HepG2 (cell line): ENCODE results near the gene TNFSF18. TPM values are rescaled to one million over a fixed set of nuclear protein-coding genes. Genes with fewer than 3 reads are reported as not detected.

ENCODE experiments used
- ATAC-seq: fragments of 200-7000 bp; cut with Tn5 transposase; 3 replicates; pipeline ENCODE4 v1.9.1; 2020; ENCODE audit warnings: mild to moderate bottlenecking, moderate library complexity
- BruUV-seq: library from RNA; stranded (reverse); fragments of 400-500 nt; replicated peaks from 2 replicates; lab custom pipeline; 2021; lab: Mats Ljungman, UMichigan
- CTCF ChIA-PET: fragments of 300-600 bp; formaldehyde crosslinking; extraction: SDS; loops from one replicate; lab custom pipeline; 2021; ENCODE audit warnings: low total read pairs, inconsistent platforms, low intra/inter-chr PET ratio; lab: Yijun Ruan, JAX
- POLR2A ChIA-PET: fragments of 350-600 bp; sonication (Branson Sonifier 250); formaldehyde crosslinking; loops from one replicate; lab custom pipeline; 2020; ENCODE audit warnings: antibody characterized with exemption, inconsistent platforms; lab: Yijun Ruan, JAX
- DNase-seq: peaks from one replicate; pipeline ENCODE4 v3.0.0-alpha.2; 2015; ENCODE audit warnings: low spot score
- FAIRE-seq: peaks from 3 replicates; lab custom pipeline; 2011; peaks lifted over from hg19 to GRCh38; lab: Jason Lieb, UNC
- H2AFZ ChIP-seq: one replicate; pipeline ENCODE4 v1.6.1; 2011; ENCODE audit warnings: low read length, inconsistent platforms
- H3K27ac ChIP-seq: fragments of 300-600 bp; 3 replicates; pipeline ENCODE4 v1.8.0; 2011; ENCODE audit warnings: mixed run types, mild to moderate bottlenecking, mixed read lengths, low read length, inconsistent platforms; ENCODE audit not compliant: insufficient read depth; ENCODE audit errors: extremely low read length
- H3K27me3 ChIP-seq, 2 experiments: fragments of 200-600 bp in 1 of 2; 2 replicates in 1 of 2; 3 replicates in 1 of 2; pipeline versions ENCODE4 v1.6.0 to v1.8.0; 2011; ENCODE audit warnings: low read length in 2 of 2, mild to moderate bottlenecking in 2 of 2, moderate library complexity in 2 of 2, inconsistent platforms in 1 of 2; ENCODE audit not compliant: insufficient read depth in 2 of 2, control insufficient read depth in 1 of 2
- H3K36me3 ChIP-seq, 2 experiments: fragments of 200-600 bp in 1 of 2; replicated peaks in 1 of 2; 2 replicates in 1 of 2; 3 replicates in 1 of 2; pipeline versions ENCODE4 v1.5.1 to v1.8.0; 2011; ENCODE audit warnings: low read length in 2 of 2, inconsistent platforms in 1 of 2; ENCODE audit not compliant: insufficient read depth in 2 of 2, control insufficient read depth in 1 of 2
- H3K4me1 ChIP-seq: 2 replicates; pipeline ENCODE4 v1.5.1; 2012; ENCODE audit warnings: low read length, inconsistent platforms; ENCODE audit not compliant: insufficient read depth
- H3K4me2 ChIP-seq: 2 replicates; pipeline ENCODE4 v1.6.0; 2011; ENCODE audit warnings: low read depth, low read length, inconsistent platforms
- H3K4me3 ChIP-seq, 3 experiments: fragments of 200-600 bp in 1 of 3; sonication (generic), shearing (Covaris generic) in 1 of 3; replicated peaks in 1 of 3; 2 replicates each; pipeline ENCODE4 v1.5.1; 2011 to 2016; ENCODE audit warnings: low read length in 3 of 3, inconsistent platforms in 2 of 3, low read depth in 2 of 3, mild to moderate bottlenecking in 2 of 3, control low read depth in 1 of 3, mixed read lengths in 1 of 3; ENCODE audit not compliant: insufficient read depth in 1 of 3
- H3K79me2 ChIP-seq: one replicate; pipeline ENCODE4 v1.6.1; 2011; ENCODE audit warnings: low read length, inconsistent platforms; ENCODE audit not compliant: insufficient read depth
- H3K9ac ChIP-seq: 2 replicates; pipeline ENCODE4 v1.6.0; 2011; ENCODE audit warnings: mild to moderate bottlenecking, low read depth, low read length, inconsistent platforms; ENCODE audit not compliant: insufficient read depth
- H3K9me3 ChIP-seq: 2 replicates; pipeline ENCODE4 v1.5.1; 2012; ENCODE audit warnings: mild to moderate bottlenecking, low read length
- H4K20me1 ChIP-seq: 2 replicates; pipeline ENCODE4 v1.6.0; 2011; ENCODE audit warnings: inconsistent platforms, mild to moderate bottlenecking, low read length, moderate library complexity; ENCODE audit not compliant: insufficient read depth
- CHCHD3 ChIP-seq: sonication (generic); formaldehyde crosslinking; IDR thresholded peaks from 2 replicates; pipeline ENCODE4 v1.8.0; 2022; ENCODE audit warnings: mild to moderate bottlenecking, missing genetic modification reagents, moderate library complexity
- FLYWCH1 ChIP-seq: sonication (generic); formaldehyde crosslinking; IDR thresholded peaks from 2 replicates; pipeline ENCODE4 v1.8.1; 2023; ENCODE audit warnings: mild to moderate bottlenecking, missing genetic modification reagents
- GATAD1 ChIP-seq: IDR thresholded peaks from 2 replicates; pipeline ENCODE4 v1.6.1; 2016; ENCODE audit warnings: missing genetic modification reagents, missing compliant biosample characterization
- HES4 ChIP-seq: sonication (generic); formaldehyde crosslinking; IDR thresholded peaks from 2 replicates; pipeline ENCODE4 v1.9.0; 2021; ENCODE audit warnings: mild to moderate bottlenecking, missing genetic modification reagents, borderline replicate concordance
- NPAS2 ChIP-seq: sonication (generic); formaldehyde crosslinking; IDR thresholded peaks from 2 replicates; pipeline ENCODE4 v1.8.0; 2022; ENCODE audit warnings: mild to moderate bottlenecking, missing genetic modification reagents, borderline replicate concordance
- RCOR2 ChIP-seq: IDR thresholded peaks from 2 replicates; pipeline ENCODE4 v1.6.1; 2016; ENCODE audit warnings: missing biosample characterization, missing genetic modification reagents
- SP1 ChIP-seq, 2 experiments: fragments of 450-650 bp in 1 of 2; sonication (generic) in 1 of 2; formaldehyde crosslinking in 1 of 2; IDR thresholded peaks; 2 replicates each; pipeline versions ENCODE4 v1.4.0 to v1.6.1; 2016 to 2020; ENCODE audit warnings: missing genetic modification reagents in 1 of 2
- SPEN ChIP-seq: sonication (generic); formaldehyde crosslinking; IDR thresholded peaks from 2 replicates; pipeline ENCODE4 v1.5.1; 2020; ENCODE audit warnings: low read depth, mild to moderate bottlenecking, missing genetic modification reagents
- TARDBP ChIP-seq: sonication (generic); formaldehyde crosslinking; IDR thresholded peaks from 2 replicates; pipeline ENCODE4 v1.8.0; 2022; ENCODE audit warnings: mild to moderate bottlenecking, missing genetic modification reagents
- ZFP90 ChIP-seq: sonication (generic); formaldehyde crosslinking; IDR thresholded peaks from 2 replicates; pipeline ENCODE4 v1.8.0; 2022; ENCODE audit warnings: missing genetic modification reagents, mild to moderate bottlenecking, inconsistent platforms, borderline replicate concordance
- ZMYM4 ChIP-seq: sonication (generic); formaldehyde crosslinking; IDR thresholded peaks from 2 replicates; pipeline ENCODE4 v1.8.1; 2023; ENCODE audit warnings: mild to moderate bottlenecking, missing genetic modification reagents
- ZNF230 ChIP-seq: sonication (generic); formaldehyde crosslinking; IDR thresholded peaks from 2 replicates; pipeline ENCODE4 v1.4.0; 2020; ENCODE audit warnings: mild to moderate bottlenecking, missing genetic modification reagents
- ZNF510 ChIP-seq: sonication (generic); formaldehyde crosslinking; IDR thresholded peaks from 2 replicates; pipeline ENCODE4 v1.4.0; 2020; ENCODE audit warnings: low read depth, mild to moderate bottlenecking, missing genetic modification reagents
- ZNF7 ChIP-seq: IDR thresholded peaks from 2 replicates; pipeline ENCODE4 v1.6.1; 2016; ENCODE audit warnings: missing biosample characterization, missing genetic modification reagents
- ZNF761 ChIP-seq: sonication (generic); formaldehyde crosslinking; conservative IDR thresholded peaks from 2 replicates; pipeline ENCODE4 v1.4.0; 2020; ENCODE audit warnings: mild to moderate bottlenecking, missing genetic modification reagents
- WGBS: methylation state at CpG from one replicate; pipeline ENCODE4 v1.1.6; 2017; ENCODE audit warnings: low lambda C conversion rate; 5-methylcytosine and 5-hydroxymethylcytosine counted together
- in situ Hi-C: cut with HindIII; loops from 2 replicates; pipeline ENCODE4 v1.10.0; 2017; ENCODE audit warnings: low pct_unique_long_range_greater_than_20kb; ENCODE audit not compliant: extremely low pct_ligation_motif_present
- intact Hi-C: fragments of 100-400 bp; cut with micrococcal nuclease; formaldehyde crosslinking; loops from one replicate; pipeline ENCODE4 v1.10.0; 2022; ENCODE audit not compliant: unreplicated experiment
- polyA plus RNA-seq, 8 experiments: library from polyadenylated mRNA; depleted of rRNA in 3 of 8; stranded (reverse) in 7 of 8; unstranded in 1 of 8; fragments of >200 nt; fragmentation: Illumina TruSeq in 4 of 8; extraction: Trizol in 4 of 8; gene quantifications; 2 replicates each; pipeline versions ENCODE4 v1.2.1 to v1.2.3, GENCODE V29; 2011 to 2016; ENCODE audit warnings: low read depth in 4 of 8, missing spikeins in 1 of 8, mixed read lengths in 1 of 8; ENCODE audit not compliant: insufficient read depth in 1 of 8
- total RNA-seq, 5 experiments: library from RNA; depleted of rRNA; stranded (reverse); fragments of >200 nt; fragmentation: Illumina TruSeq; extraction: Trizol; gene quantifications; 2 replicates each; pipeline ENCODE4 v1.2.3, GENCODE V29; 2016; ENCODE audit warnings: low read depth in 1 of 5
- TF ChIP-seq, protein P1 (sequence below): sonication (generic); formaldehyde crosslinking; IDR thresholded peaks from 2 replicates; pipeline ENCODE4 v1.5.1; 2020; ENCODE audit warnings: missing genetic modification reagents, mild to moderate bottlenecking, borderline replicate concordance
- TF ChIP-seq, protein P2 (sequence below): sonication (generic); formaldehyde crosslinking; IDR thresholded peaks from 2 replicates; pipeline ENCODE4 v1.4.0; 2020; ENCODE audit warnings: mild to moderate bottlenecking, missing genetic modification reagents
- TF ChIP-seq, protein P3 (sequence below): sonication (generic); formaldehyde crosslinking; IDR thresholded peaks from 2 replicates; pipeline ENCODE4 v1.4.0; 2020; ENCODE audit warnings: missing genetic modification reagents, low read depth, mild to moderate bottlenecking, borderline replicate concordance

The TNFSF18 gene
- total and polyA plus RNA-seq, 2 of the 13 experiments (the other 11 are each of a cell fraction or from before 2014, with no cell fraction given), result not detected

DNA sequence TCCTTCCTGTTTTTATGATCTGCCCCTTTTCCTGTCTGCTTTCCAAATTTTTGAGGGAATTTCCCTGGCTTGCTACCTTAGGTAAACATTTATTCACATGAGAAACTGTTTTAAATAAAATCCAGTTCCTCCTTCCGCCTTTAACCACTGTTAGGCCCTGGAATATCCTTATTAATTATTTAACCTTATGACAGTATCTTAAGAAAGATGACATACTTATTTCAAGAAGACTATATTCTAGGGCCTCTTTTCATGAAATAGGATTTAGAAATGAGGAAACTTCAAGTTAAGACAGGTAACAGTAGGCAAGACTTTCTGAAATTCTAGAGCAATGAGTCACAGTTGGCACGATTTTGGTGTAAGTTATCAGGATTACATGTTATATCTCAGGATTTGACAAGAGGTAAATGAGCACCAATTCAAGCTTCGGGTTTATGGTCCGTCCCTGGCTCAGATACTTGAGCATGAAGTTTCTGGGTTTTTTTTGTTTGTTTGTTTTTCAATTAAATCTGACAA is 2.0 kb upstream of the TNFSF18 start:
- WGBS, result 57% methylated on average over 4 of the region's 4 CpGs
- ChIA-PET POLR2A (no interaction called here), CTCF (no interaction called here)
- Histone ChIP-seq H3K9me3 (no peaks in the 10 kb centered on the region), H3K4me2 (no peak overlapping the region), H3K79me2 (no peaks in the 10 kb centered on the region), H3K27ac (no peak overlapping the region), H3K4me1 (no peaks in the 10 kb centered on the region), H3K27me3 (no peaks in the 10 kb centered on the region), H2AFZ (no peak overlapping the region), H3K36me3 (no peaks in the 10 kb centered on the region), H3K4me3 (no peak overlapping the region), H4K20me1 (no peaks in the 10 kb centered on the region), H3K9ac (no peak overlapping the region)
- in situ Hi-C loops (no loop called here), intact Hi-C loops (no loop called here)
- DNase-seq, result no peak
- ATAC-seq, result no peak
- no TSS peak for BruUV-seq
- FAIRE-seq, result no peak
- TF ChIP-seq SP1 (IDR thresholded peaks at IDR 0.05), result no peak
- no peak for TF ChIP-seq SP1 (CRISPR knock-in tag; IDR thresholded peaks at IDR 0.05)
- TF ChIP-seq ZNF7 (CRISPR knock-in tag), result no peak
- TF ChIP-seq CHCHD3, result no peak
- no peak for TF ChIP-seq GATAD1 (CRISPR knock-in tag)
- TF ChIP-seq ZNF761, result no peak
- TF ChIP-seq TARDBP (CRISPR knock-in tag), result no peak
- TF ChIP-seq, protein P1, sequence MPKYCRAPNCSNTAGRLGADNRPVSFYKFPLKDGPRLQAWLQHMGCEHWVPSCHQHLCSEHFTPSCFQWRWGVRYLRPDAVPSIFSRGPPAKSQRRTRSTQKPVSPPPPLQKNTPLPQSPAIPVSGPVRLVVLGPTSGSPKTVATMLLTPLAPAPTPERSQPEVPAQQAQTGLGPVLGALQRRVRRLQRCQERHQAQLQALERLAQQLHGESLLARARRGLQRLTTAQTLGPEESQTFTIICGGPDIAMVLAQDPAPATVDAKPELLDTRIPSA (CRISPR knock-in tag), result no peak
- TF ChIP-seq RCOR2 (CRISPR knock-in tag), result no peak
- TF ChIP-seq ZFP90 (CRISPR knock-in tag), result no peak

DNA sequence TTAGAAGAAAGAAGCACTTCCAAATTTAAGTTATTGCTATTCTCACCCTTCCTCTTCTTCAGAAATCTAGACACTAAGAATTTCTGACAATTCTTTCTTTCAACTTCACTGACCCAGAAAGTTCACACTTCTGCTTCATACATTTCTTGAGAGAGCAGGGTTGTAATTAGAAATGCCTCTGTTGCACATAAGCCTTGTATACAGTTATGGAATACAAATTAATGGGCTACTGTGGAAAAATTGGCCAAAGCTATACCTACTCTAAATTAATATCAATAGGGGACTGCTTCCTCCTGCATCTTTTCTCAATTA is 1.5 kb downstream of the TNFSF18 start:
- H2AFZ ChIP-seq, result no peak overlapping the region
- intact Hi-C loops, result no loop called here
- no peaks in the 10 kb centered on the region for H3K9me3 ChIP-seq
- DNase-seq, result no peak
- no peak overlapping the region for H3K27ac ChIP-seq
- H3K4me1 ChIP-seq, result no peaks in the 10 kb centered on the region
- H3K9ac ChIP-seq, result no peak overlapping the region
- ATAC-seq, result no peak
- H3K27me3 ChIP-seq, result no peaks in the 10 kb centered on the region
- H3K4me2 ChIP-seq, result no peak overlapping the region
- POLR2A ChIA-PET, result no interaction called here
- CTCF ChIA-PET, result no interaction called here
- FAIRE-seq, result no peak
- no TSS peak for BruUV-seq
- H3K4me3 ChIP-seq, result no peak overlapping the region
- H3K36me3 ChIP-seq, result no peaks in the 10 kb centered on the region
- no peaks in the 10 kb centered on the region for H3K79me2 ChIP-seq
- no peaks in the 10 kb centered on the region for H4K20me1 ChIP-seq
- in situ Hi-C loops, result no loop called here
- TF ChIP-seq, protein P2, sequence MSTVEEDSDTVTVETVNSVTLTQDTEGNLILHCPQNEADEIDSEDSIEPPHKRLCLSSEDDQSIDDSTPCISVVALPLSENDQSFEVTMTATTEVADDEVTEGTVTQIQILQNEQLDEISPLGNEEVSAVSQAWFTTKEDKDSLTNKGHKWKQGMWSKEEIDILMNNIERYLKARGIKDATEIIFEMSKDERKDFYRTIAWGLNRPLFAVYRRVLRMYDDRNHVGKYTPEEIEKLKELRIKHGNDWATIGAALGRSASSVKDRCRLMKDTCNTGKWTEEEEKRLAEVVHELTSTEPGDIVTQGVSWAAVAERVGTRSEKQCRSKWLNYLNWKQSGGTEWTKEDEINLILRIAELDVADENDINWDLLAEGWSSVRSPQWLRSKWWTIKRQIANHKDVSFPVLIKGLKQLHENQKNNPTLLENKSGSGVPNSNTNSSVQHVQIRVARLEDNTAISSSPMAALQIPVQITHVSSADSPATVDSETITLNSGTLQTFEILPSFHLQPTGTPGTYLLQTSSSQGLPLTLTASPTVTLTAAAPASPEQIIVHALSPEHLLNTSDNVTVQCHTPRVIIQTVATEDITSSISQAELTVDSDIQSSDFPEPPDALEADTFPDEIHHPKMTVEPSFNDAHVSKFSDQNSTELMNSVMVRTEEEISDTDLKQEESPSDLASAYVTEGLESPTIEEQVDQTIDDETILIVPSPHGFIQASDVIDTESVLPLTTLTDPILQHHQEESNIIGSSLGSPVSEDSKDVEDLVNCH (CRISPR knock-in tag), result no peak
- TF ChIP-seq NPAS2 (CRISPR knock-in tag) (no peak), ZNF230 (CRISPR knock-in tag) (no peak), FLYWCH1 (CRISPR knock-in tag) (no peak), ZMYM4 (no peak), HES4 (CRISPR knock-in tag) (no peak), ZNF510 (CRISPR knock-in tag) (no peak), SPEN (CRISPR knock-in tag) (no peak)
- TF ChIP-seq, protein P3, sequence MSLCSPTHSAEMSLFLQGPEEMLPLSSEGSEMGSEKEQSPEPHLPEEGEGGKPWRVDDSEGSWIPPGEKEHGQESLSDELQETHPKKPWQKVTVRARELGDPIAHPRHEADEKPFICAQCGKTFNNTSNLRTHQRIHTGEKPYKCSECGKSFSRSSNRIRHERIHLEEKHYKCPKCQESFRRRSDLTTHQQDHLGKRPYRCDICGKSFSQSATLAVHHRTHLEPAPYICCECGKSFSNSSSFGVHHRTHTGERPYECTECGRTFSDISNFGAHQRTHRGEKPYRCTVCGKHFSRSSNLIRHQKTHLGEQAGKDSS (CRISPR knock-in tag), result no peak
